HFF-Myc (cell line): ENCODE data around the gene PDZRN4.

Experiments used
- DNase-seq: peaks from one replicate; pipeline ENCODE4 v3.0.0-alpha.2; 2011; ENCODE audit warnings: low read depth; ENCODE audit errors: extremely low read depth
- H3K4me3 ChIP-seq: replicated peaks from 2 replicates; pipeline ENCODE4 v1.5.1; 2011; ENCODE audit warnings: low read depth, mild to moderate bottlenecking, control low read depth, low read length
- CTCF ChIP-seq: IDR thresholded peaks from 2 replicates; pipeline ENCODE4 v1.5.1; 2012; ENCODE audit warnings: mild to moderate bottlenecking, low read depth, low read length, control low read depth; ENCODE audit errors: missing control alignments

Gene PDZRN4

GRCh38 chr12:41188058-41188840 lies at the start of gene PDZRN4:
TSS of gene PDZRN4 (plus strand) at chr12:41188320.
- H3K4me3 ChIP-seq, result no peak within 1 kb of the TSS
- no peak for TF ChIP-seq CTCF
- no peak for DNase-seq

- DNase-seq, result no peak
- H3K4me3 ChIP-seq, result no peak overlapping the region
Observed at GRCh38 chr12:41140117-41140516, 48.0 kb upstream of the PDZRN4 start.

GRCh38 chr12:41141104-41141503 lies 47.0 kb upstream of the PDZRN4 start:
- H3K4me3 ChIP-seq, result no peak overlapping the region
- DNase-seq, result no peak
- no peak for TF ChIP-seq CTCF

More at GRCh38 chr12:41140117-41140516, 48.0 kb upstream of the PDZRN4 start:
- TF ChIP-seq CTCF, result no peak

GRCh38 chr12:41142376-41142775 lies 45.7 kb upstream of the PDZRN4 start:
- no peak for DNase-seq
- no peak overlapping the region for H3K4me3 ChIP-seq
- TF ChIP-seq CTCF, result no peak

- TF ChIP-seq CTCF, result no peak
- no peak for DNase-seq
- H3K4me3 ChIP-seq, result no peak overlapping the region
Observed at GRCh38 chr12:41151793-41152192, 36.3 kb upstream of the PDZRN4 start.

GRCh38 chr12:41162461-41162860 lies 25.7 kb upstream of the PDZRN4 start:
- no peak for DNase-seq
- H3K4me3 ChIP-seq, result no peak overlapping the region
- TF ChIP-seq CTCF, result no peak
